Endothelial cell of umbilical vein (primary cell): ENCODE measurements around the gene CGNL1. TPM values are rescaled to one million over a fixed set of nuclear protein-coding genes. Genes with fewer than 3 reads are reported as not detected.

Experiments used
- BruUV-seq: library from RNA; stranded (reverse); fragments of 400-500 nt; replicated peaks from 2 replicates; lab custom pipeline; 2021; lab: Mats Ljungman, UMichigan
- CTCF ChIA-PET: fragments of 300-600, 350-600 bp; sonication (Branson Sonifier 250); formaldehyde crosslinking; loops from one replicate; lab custom pipeline; 2021; ENCODE audit warnings: antibody characterized with exemption, inconsistent platforms; lab: Charles Lee
- POLR2A ChIA-PET: fragments of 300-600, 350-600 bp; sonication (Branson Sonifier 250); formaldehyde crosslinking; loops from one replicate; lab custom pipeline; 2021; ENCODE audit warnings: antibody characterized with exemption, inconsistent platforms; lab: Charles Lee
- DNase-seq: peaks from one replicate; pipeline ENCODE4 v3.0.0-alpha.2; 2011; ENCODE audit warnings: low read depth, low spot score
- FAIRE-seq: peaks from 2 replicates; lab custom pipeline; 2011; peaks lifted over from hg19 to GRCh38; lab: Jason Lieb, UNC
- H2AFZ ChIP-seq: 2 replicates; pipeline ENCODE4 v1.6.0; 2012; ENCODE audit warnings: low read depth, low read length, control low read depth, inconsistent platforms
- H3K27ac ChIP-seq: 2 replicates; pipeline ENCODE4 v1.5.1; 2011; ENCODE audit warnings: low read depth, mild to moderate bottlenecking, control low read depth, low read length, moderate library complexity; ENCODE audit not compliant: insufficient read depth
- H3K27me3 ChIP-seq, 2 experiments: 2 replicates each; pipeline versions ENCODE4 v1.6.0 to v1.6.1; 2011; ENCODE audit warnings: low read length in 2 of 2, mixed read lengths in 1 of 2; ENCODE audit not compliant: control insufficient read depth in 2 of 2, insufficient read depth in 2 of 2
- H3K36me3 ChIP-seq, 2 experiments: 2 replicates in 1 of 2; 3 replicates in 1 of 2; pipeline ENCODE4 v1.5.1; 2011; ENCODE audit warnings: low read length in 2 of 2, mild to moderate bottlenecking in 1 of 2, moderate library complexity in 1 of 2; ENCODE audit not compliant: control insufficient read depth in 2 of 2, insufficient read depth in 2 of 2; ENCODE audit errors: extremely low read depth in 1 of 2
- H3K4me1 ChIP-seq: 3 replicates; pipeline ENCODE4 v1.5.1; 2011; ENCODE audit warnings: mild to moderate bottlenecking, low read length; ENCODE audit not compliant: control insufficient read depth, insufficient read depth; ENCODE audit errors: extremely low read depth
- H3K4me2 ChIP-seq: 2 replicates; pipeline ENCODE4 v1.6.1; 2011; ENCODE audit warnings: low read length, control low read depth, mixed read lengths; ENCODE audit not compliant: insufficient read depth
- H3K4me3 ChIP-seq, 3 experiments: fragments of 200-600 bp in 1 of 3; sonication (generic), shearing (Covaris generic) in 1 of 3; replicated peaks in 1 of 3; 2 replicates each; pipeline ENCODE4 v1.5.1; 2011 to 2016; ENCODE audit warnings: control low read depth in 3 of 3, low read length in 3 of 3, mild to moderate bottlenecking in 2 of 3, inconsistent platforms in 1 of 3, low read depth in 1 of 3, moderate library complexity in 1 of 3; ENCODE audit not compliant: insufficient read depth in 1 of 3
- H3K79me2 ChIP-seq: 2 replicates; pipeline ENCODE4 v1.6.0; 2012; ENCODE audit warnings: low read length, inconsistent platforms; ENCODE audit not compliant: control insufficient read depth, insufficient read depth
- H3K9ac ChIP-seq: replicated peaks from 2 replicates; pipeline ENCODE3; 2011; ENCODE audit warnings: low read length, control low read depth; ENCODE audit not compliant: insufficient read depth; ENCODE audit errors: extremely low read depth
- H3K9me1 ChIP-seq: replicated peaks from 3 replicates; pipeline ENCODE4 v1.6.0; 2011; ENCODE audit warnings: mild to moderate bottlenecking, low read length; ENCODE audit not compliant: control insufficient read depth, insufficient read depth; ENCODE audit errors: extremely low read depth
- H3K9me3 ChIP-seq: replicated peaks from 2 replicates; pipeline ENCODE4 v1.5.1; 2012; ENCODE audit warnings: low read length, inconsistent platforms; ENCODE audit not compliant: control insufficient read depth, insufficient read depth
- H4K20me1 ChIP-seq: replicated peaks from 2 replicates; pipeline ENCODE3; 2011; ENCODE audit warnings: mild to moderate bottlenecking, low read length; ENCODE audit not compliant: control insufficient read depth, insufficient read depth; ENCODE audit errors: extremely low read depth
- EZH2 ChIP-seq: IDR thresholded peaks from 2 replicates; pipeline ENCODE4 v1.6.1; 2012; ENCODE audit warnings: borderline replicate concordance, low read depth, mild to moderate bottlenecking, moderate library complexity, low read length, inconsistent platforms; ENCODE audit not compliant: severe bottlenecking
- FOS ChIP-seq: IDR thresholded peaks from 2 replicates; pipeline ENCODE4 v1.6.1; 2011; ENCODE audit warnings: mild to moderate bottlenecking, low read length, moderate library complexity, borderline replicate concordance; ENCODE audit not compliant: insufficient read depth
- GATA2 ChIP-seq: IDR thresholded peaks from 2 replicates; pipeline ENCODE4 v1.7.0; 2011; ENCODE audit warnings: low read depth, mild to moderate bottlenecking, moderate library complexity, mixed read lengths, low read length; ENCODE audit not compliant: insufficient read length, insufficient read depth
- JUN ChIP-seq: IDR thresholded peaks from 2 replicates; pipeline ENCODE4 v1.6.1; 2011; ENCODE audit warnings: borderline replicate concordance, low read depth; ENCODE audit not compliant: insufficient read length, insufficient read depth
- MYC ChIP-seq: IDR thresholded peaks from one replicate; pipeline ENCODE4 v1.6.1; 2011; ENCODE audit warnings: mild to moderate bottlenecking, low read depth, low read length
- dilution Hi-C: fragments of 300-500 bp; cut with MboI; formaldehyde crosslinking; loops from one replicate; pipeline ENCODE4 v1.15.0; 2019; ENCODE audit warnings: low sequenced_read_pairs; ENCODE audit not compliant: extremely low pct_ligation_motif_present
- intact Hi-C: fragments of 100-400 bp; cut with micrococcal nuclease; formaldehyde crosslinking; loops from one replicate; pipeline ENCODE4 v1.10.0; 2022
- polyA plus RNA-seq, 4 experiments: library from polyadenylated mRNA; depleted of rRNA in 3 of 4; stranded (reverse) in 3 of 4; unstranded in 1 of 4; fragments of >200 nt; gene quantifications; 2 replicates each; pipeline versions ENCODE4 v1.2.1 to v1.2.3, GENCODE V29; 2011 to 2012; ENCODE audit warnings: missing spikeins in 1 of 4
- total RNA-seq: library from RNA; stranded (reverse); gene quantifications from 2 replicates; pipeline ENCODE4 v1.2.3, GENCODE V29; 2021
- TF ChIP-seq, protein P1 (sequence below), 2 donors: IDR thresholded peaks; 1 replicate in 1 of 2; 2 replicates in 1 of 2; pipeline ENCODE4 v1.5.1; 2011; ENCODE audit warnings: low read length in 2 of 2, mild to moderate bottlenecking in 2 of 2, moderate library complexity in 2 of 2, control low read depth in 1 of 2, inconsistent platforms in 1 of 2, low read depth in 1 of 2; ENCODE audit not compliant: insufficient read depth in 1 of 2; ENCODE audit errors: extremely low read depth in 1 of 2
- TF ChIP-seq, protein P2 (sequence below): IDR thresholded peaks from 2 replicates; pipeline ENCODE4 v1.6.1; 2011; ENCODE audit not compliant: insufficient read depth, insufficient read length

CGNL1 gene
- total and polyA plus RNA-seq, 2 donors (not counting 3 experiments of a cell fraction or from before 2014, with no cell fraction given) = 6.9 to 27.1 TPM

DNA sequence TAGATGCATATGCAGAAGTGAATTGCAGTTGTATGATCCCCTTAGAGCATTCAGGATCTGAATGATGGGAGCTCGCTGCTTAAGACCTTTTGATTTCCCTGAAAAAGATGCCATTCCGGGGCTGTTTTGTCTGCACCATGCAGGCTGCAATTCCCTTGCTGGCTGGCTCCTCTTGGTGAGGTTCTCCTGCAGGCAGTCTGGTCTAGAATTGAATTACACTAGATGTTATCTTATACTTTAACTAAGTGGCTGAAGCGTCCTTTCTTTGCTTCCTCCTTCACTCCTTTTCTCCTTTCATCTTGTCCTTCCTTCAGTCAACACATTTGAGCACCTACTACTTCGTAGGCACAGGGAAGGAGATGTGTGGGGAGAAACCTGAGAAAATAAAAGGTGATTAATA is 196.8 kb downstream of the CGNL1 start:
- H3K9ac ChIP-seq = no peak overlapping the region
- H2AFZ ChIP-seq = no peak overlapping the region
- no peak overlapping the region for H3K4me3 ChIP-seq
- H4K20me1 ChIP-seq = no peaks in the 10 kb centered on the region
- H3K9me1 ChIP-seq = no peaks in the 10 kb centered on the region
- no peak for TF ChIP-seq GATA2
- no peak for TF ChIP-seq JUN
- TF ChIP-seq, protein P1, sequence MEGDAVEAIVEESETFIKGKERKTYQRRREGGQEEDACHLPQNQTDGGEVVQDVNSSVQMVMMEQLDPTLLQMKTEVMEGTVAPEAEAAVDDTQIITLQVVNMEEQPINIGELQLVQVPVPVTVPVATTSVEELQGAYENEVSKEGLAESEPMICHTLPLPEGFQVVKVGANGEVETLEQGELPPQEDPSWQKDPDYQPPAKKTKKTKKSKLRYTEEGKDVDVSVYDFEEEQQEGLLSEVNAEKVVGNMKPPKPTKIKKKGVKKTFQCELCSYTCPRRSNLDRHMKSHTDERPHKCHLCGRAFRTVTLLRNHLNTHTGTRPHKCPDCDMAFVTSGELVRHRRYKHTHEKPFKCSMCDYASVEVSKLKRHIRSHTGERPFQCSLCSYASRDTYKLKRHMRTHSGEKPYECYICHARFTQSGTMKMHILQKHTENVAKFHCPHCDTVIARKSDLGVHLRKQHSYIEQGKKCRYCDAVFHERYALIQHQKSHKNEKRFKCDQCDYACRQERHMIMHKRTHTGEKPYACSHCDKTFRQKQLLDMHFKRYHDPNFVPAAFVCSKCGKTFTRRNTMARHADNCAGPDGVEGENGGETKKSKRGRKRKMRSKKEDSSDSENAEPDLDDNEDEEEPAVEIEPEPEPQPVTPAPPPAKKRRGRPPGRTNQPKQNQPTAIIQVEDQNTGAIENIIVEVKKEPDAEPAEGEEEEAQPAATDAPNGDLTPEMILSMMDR (IDR thresholded peaks at IDR 0.05; ENCODE audit: extremely low read depth in 1 of 2, insufficient read depth in 1 of 2, low read depth in 1 of 2, low read length in 2 of 2) = no peak
- no peak for TF ChIP-seq MYC
- TF ChIP-seq, protein P2, sequence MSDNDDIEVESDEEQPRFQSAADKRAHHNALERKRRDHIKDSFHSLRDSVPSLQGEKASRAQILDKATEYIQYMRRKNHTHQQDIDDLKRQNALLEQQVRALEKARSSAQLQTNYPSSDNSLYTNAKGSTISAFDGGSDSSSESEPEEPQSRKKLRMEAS = no peak
- TF ChIP-seq EZH2 = no peak
- no peak for TF ChIP-seq FOS
- H3K27ac ChIP-seq = no peak overlapping the region
- ChIA-PET POLR2A (interaction anchor here (0.6 kb wide), 1 partner anchor 12 kb away, joined by 3 read pairs; no protein-coding TSS in a partner anchor), CTCF (interaction anchor here (0.9 kb wide), 1 partner anchor 12 kb away, joined by 3 read pairs; no protein-coding TSS in a partner anchor)
- no peaks in the 10 kb centered on the region for H3K79me2 ChIP-seq
- H3K4me2 ChIP-seq = no peak overlapping the region
- BruUV-seq = no TSS peak
- H3K36me3 ChIP-seq = no peaks in the 10 kb centered on the region
- H3K4me1 ChIP-seq = peaks cover 17% of the 10 kb centered on the region
- intact Hi-C loops = no loop called here
- no peaks in the 10 kb centered on the region for H3K27me3 ChIP-seq
- no peak for FAIRE-seq
- DNase-seq = no peak
- H3K9me3 ChIP-seq = no peaks in the 10 kb centered on the region
- dilution Hi-C loops = no loop called here
